ENCODE results near the gene CBLN1.

DNA sequence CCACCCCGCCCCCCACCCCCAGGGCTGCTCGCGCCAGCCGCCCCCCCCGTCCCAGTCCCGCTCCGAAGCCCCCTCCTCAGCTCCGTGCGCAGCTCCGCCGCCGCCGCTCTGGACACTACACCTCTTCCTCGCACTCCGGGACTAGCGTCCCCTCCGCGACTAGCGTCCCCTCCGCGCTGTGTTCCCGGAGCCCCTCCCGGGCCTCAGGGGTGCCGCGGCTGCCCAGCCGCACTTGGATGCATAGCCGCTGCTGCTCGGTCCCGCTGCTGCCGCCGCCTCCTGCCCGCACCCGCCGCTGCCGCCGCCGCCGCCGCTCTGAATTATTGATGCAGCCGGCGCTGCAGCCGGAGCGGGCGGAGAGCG, at the start of gene CBLN1:
- TF ChIP-seq, protein P1, sequence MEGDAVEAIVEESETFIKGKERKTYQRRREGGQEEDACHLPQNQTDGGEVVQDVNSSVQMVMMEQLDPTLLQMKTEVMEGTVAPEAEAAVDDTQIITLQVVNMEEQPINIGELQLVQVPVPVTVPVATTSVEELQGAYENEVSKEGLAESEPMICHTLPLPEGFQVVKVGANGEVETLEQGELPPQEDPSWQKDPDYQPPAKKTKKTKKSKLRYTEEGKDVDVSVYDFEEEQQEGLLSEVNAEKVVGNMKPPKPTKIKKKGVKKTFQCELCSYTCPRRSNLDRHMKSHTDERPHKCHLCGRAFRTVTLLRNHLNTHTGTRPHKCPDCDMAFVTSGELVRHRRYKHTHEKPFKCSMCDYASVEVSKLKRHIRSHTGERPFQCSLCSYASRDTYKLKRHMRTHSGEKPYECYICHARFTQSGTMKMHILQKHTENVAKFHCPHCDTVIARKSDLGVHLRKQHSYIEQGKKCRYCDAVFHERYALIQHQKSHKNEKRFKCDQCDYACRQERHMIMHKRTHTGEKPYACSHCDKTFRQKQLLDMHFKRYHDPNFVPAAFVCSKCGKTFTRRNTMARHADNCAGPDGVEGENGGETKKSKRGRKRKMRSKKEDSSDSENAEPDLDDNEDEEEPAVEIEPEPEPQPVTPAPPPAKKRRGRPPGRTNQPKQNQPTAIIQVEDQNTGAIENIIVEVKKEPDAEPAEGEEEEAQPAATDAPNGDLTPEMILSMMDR (IDR thresholded peaks at IDR 0.05; ENCODE audit: insufficient read depth, low read depth, low read length): no peak
- no peak for TF ChIP-seq EZH2 (IDR thresholded peaks at IDR 0.05; ENCODE audit: insufficient read depth, low read length)
